Measurements from ENCODE around the gene KIAA1755.

The KIAA1755 gene

DNA sequence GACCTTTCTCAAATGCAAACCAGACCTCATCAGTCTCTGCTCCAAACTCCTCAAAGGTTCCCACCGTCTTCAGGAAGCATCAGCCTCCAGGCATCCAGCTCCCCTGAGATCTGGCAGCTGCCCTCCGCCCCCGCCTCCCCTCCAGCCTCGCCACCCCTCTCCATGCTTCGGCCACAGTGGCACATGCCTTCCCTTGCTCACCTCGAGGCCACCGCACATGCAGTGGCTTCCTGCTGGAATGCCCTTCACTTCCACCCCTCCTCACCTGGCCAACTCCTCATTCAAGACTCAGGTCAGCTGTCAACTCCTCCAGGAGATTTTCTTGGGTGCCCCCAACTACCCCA, 13.4 kb downstream of the KIAA1755 start:
- TF ChIP-seq, protein P1, sequence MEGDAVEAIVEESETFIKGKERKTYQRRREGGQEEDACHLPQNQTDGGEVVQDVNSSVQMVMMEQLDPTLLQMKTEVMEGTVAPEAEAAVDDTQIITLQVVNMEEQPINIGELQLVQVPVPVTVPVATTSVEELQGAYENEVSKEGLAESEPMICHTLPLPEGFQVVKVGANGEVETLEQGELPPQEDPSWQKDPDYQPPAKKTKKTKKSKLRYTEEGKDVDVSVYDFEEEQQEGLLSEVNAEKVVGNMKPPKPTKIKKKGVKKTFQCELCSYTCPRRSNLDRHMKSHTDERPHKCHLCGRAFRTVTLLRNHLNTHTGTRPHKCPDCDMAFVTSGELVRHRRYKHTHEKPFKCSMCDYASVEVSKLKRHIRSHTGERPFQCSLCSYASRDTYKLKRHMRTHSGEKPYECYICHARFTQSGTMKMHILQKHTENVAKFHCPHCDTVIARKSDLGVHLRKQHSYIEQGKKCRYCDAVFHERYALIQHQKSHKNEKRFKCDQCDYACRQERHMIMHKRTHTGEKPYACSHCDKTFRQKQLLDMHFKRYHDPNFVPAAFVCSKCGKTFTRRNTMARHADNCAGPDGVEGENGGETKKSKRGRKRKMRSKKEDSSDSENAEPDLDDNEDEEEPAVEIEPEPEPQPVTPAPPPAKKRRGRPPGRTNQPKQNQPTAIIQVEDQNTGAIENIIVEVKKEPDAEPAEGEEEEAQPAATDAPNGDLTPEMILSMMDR (IDR thresholded peaks at IDR 0.05; ENCODE audit: control insufficient read depth, extremely low read depth, insufficient read depth) = no peak
- H3K4me3 ChIP-seq (ENCODE audit: low read depth, low read length) = no peak overlapping the region
- DNase-seq (ENCODE audit: low read depth) = no peak

DNA sequence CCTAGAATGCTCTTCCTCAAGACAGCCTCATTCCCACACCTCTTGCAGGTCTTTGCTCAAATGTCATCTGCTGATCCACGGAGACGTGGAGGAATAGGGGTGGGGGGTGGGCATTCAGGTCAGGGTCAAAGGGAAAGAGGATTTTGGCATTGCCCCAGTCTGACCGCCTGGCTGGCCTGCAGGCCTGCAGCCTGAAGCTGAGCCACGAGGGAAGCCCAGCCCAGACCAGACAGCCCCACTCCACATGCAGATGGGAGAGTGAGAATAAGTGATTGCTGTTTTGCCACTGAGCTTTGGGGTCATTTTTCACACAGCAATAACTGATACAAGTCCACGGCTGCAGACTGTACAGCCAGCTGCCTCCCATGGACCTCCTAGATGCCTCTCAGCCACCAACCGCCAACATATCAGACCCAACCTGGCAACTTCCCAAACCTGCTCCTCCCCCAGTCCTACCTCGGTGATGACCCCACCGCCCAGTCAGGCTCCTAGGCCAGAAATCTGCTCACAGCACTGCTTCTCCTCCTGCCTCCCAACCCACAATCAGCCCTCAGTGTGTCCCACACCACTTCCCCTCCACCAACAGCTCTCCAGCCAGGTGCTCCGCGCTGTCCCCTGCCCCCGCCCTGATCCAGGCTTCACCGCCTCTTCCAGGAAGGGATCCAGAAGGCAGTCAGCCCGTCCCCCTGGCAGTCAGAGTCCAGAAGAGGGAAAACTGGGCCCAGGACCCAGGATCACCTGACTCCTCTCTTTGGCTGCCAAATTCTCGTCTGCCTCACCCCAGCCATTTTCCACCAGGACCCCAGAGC, 14.0 kb downstream of the KIAA1755 start:
- H3K4me3 ChIP-seq (ENCODE audit: low read depth, low read length) = no peak overlapping the region
- TF ChIP-seq, protein P1 (IDR thresholded peaks at IDR 0.05; ENCODE audit: control insufficient read depth, extremely low read depth, insufficient read depth) = no peak
- DNase-seq (ENCODE audit: low read depth) = no peak

DNA sequence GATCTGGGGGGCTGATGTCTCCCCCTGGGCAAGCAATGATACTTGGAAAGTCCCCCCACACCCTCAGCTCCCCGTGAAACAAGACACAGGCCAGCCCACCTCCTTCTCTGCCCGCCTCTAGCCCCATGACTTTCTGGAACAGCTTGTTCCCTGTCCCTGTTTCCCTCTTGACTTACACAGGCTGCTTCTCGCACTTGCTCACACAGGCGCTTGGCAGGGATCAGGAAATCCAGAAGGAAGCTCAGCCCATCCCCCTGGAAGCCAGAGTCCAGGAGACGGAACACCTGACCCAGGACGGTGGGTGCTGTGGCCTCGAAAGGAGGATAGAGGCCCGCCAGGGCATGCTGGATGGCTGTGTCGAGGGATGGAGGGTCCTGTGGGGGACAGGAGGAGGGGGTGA, 14.8 kb downstream of the KIAA1755 start:
- DNase-seq (ENCODE audit: low read depth) = no peak
- TF ChIP-seq, protein P1 (IDR thresholded peaks at IDR 0.05; ENCODE audit: control insufficient read depth, extremely low read depth, insufficient read depth) = no peak
- H3K4me3 ChIP-seq (ENCODE audit: low read depth, low read length) = no peak overlapping the region

DNA sequence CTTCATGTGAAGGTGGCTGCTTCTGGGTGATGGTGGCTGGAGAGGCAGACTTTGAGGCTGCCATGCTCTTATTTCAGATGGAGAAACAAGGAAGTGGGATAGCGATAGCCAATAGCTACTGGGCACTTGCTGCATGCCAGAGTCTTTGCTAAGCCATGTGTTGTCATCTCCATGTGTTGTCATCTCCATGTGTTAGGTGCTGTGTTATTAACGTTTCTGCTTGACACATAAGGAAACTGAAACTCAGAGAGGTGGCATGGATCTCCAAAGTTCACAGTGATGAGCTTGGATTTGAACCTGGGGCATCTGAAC, 16.9 kb downstream of the KIAA1755 start:
- no peak overlapping the region for H3K4me3 ChIP-seq (ENCODE audit: low read depth, low read length)
- TF ChIP-seq, protein P1 (IDR thresholded peaks at IDR 0.05; ENCODE audit: control insufficient read depth, extremely low read depth, insufficient read depth) = no peak
- DNase-seq (ENCODE audit: low read depth) = no peak

DNA sequence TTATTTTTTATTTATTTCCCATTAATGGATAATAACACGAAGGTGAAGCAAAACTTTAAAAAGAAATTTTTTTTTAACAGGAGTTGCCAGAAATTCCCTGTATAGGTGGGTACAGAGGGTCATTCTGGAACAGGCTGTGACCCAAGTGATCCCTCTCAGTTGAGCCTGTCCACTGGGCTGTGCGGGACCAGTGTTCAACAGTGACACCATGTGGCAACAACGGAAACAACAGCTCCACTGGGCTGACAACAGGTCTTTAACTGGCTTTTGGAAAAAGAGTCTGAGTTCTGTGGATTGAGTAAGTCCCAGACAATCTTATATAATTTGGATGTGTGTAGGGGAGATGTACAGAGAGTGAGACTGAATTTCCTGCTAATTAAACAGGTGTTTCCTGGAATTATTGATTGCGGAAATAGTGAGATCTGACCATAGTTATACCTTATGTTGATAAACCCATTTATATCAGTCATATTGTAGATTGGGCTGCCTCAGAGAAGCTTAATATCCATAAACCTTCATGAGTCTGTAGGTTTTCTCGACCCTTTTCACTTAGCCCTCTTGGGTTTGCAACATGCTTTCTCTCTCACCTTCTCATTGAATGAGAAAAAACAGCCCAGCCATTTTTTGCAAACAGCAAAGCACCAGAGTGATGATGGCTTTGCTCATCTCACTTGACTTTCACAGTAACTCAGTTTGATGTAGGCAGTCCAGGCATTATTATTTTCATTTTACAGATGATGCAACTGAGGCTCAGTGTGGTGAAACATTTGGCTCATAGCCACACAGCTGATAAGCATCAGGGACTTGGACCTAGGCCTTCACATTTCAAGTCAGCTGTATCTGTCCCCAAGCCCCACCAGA, 17.5 kb downstream of the KIAA1755 start:
- DNase-seq (ENCODE audit: low read depth) = no peak

DNA sequence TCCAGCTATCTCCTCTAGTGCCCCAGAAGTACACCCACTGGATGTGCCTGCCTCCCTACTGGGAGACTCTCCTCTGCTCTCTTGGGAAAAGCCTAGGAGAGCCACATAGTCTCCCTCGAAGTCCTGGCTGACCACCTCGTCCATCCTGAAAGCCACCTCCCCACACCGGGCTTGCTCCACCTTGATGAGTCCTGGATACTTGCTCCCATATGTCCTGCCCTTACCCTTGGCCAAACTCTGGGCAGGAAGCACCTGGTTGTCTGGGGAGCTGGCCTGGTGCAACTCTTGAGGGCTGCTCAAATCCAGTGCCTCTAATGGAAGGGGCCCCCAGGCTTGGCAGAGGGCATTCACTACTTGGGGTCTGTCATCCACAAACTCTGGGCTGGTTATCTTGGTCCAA, 19.3 kb downstream of the KIAA1755 start:
- DNase-seq (ENCODE audit: low read depth) = no peak
- TF ChIP-seq, protein P1 (IDR thresholded peaks at IDR 0.05; ENCODE audit: control insufficient read depth, extremely low read depth, insufficient read depth) = no peak
- H3K4me3 ChIP-seq (ENCODE audit: low read depth, low read length) = no peak overlapping the region

More for the DNA sequence above, 17.5 kb downstream of the KIAA1755 start:
- no peak overlapping the region for H3K4me3 ChIP-seq (ENCODE audit: low read depth, low read length)
- TF ChIP-seq, protein P1 (IDR thresholded peaks at IDR 0.05; ENCODE audit: control insufficient read depth, extremely low read depth, insufficient read depth) = peak; percentile 53; the same call in 1 of the 2 replicates

Measured in LNCaP clone FGC (cell line).